Raji (cell line): ENCODE measurements around the gene CCNY.

Experiments
- POLR2A ChIP-seq: IDR thresholded peaks from 2 replicates; pipeline ENCODE4 v1.6.1; 2011; ENCODE audit warnings: low read depth, low read length, control low read depth; ENCODE audit not compliant: insufficient read depth

CCNY gene

DNA sequence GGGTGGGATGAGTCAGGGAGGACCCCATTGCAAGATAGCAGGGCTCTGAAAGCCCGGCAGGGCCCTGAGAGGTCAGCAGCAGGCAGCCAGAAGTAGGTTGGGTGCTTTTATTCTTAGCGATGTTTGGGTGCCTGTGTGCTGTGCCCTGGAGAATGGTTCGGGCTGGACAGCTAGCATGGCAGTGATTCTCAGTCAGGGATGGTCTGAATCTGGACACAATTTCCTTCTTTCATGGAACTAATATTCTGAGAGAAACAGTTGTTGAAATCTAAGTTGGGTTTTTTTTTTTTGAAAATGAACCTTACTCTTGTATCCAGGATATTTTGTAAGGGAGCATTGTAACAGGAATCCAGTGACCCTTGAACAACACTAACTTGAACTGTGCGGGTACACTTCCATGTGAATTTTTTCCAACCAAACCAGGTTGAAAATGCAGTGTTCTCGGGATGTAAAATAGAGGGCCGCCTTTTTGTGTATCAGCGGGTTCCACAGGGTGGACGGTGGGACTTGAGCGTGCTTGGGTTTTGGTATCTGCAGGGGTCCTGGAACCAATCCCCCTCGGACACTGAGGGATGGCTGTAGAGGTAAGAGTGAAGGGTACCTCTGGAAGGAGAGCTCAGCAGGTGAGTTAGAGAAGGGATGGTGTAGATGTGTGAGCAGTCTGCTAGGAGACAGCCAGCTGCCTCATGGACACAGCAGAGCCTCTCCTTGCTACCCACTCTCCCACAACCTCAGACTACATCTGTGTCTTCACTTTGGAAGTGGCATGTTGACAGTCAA is 12.5 kb downstream of the CCNY start:
- no peak for TF ChIP-seq POLR2A

DNA sequence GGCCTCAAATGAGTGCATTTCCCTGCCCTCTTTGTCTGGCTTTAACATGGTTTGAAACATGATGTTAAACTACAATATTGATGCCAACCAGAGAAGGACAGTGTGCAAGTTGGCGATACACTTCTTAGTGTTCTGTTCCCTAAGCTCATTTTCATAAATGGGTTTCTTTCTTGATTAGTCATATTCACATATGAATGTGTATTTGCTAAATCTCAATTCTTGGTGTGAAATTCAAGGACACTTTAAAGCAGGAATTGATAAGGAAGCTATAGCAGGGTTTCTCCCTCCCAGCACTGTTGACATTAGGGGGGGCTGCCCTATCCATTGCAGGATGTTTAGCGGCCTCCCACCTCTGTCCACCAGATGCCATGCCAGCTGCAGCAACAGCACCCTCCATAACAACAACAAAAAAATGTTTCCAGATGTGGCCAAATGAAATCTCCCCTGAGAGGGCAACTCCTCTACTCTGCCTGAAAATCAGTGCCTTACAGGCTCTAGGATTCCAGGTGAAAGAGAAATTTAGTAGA is 13.1 kb downstream of the CCNY start:
- TF ChIP-seq POLR2A = no peak

DNA sequence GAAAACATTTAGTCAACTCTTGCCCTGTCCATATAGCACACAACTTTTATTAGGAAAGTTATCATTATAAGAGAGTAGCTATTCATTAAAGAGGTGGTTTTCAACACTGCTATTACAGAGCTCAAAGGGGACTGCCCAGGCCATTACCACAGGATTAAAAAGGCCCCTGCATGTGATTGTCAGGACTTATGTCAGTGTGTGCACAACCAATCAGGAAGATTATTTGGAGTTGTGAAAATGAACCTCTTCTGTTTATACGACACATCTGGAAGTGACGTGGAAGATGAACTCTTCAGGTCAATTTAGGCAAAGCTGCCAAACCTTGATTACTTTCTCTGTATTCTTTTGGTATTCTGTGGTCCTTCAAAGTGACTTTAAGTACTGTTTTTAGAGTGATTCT is 14.7 kb downstream of the CCNY start:
- no peak for TF ChIP-seq POLR2A

DNA sequence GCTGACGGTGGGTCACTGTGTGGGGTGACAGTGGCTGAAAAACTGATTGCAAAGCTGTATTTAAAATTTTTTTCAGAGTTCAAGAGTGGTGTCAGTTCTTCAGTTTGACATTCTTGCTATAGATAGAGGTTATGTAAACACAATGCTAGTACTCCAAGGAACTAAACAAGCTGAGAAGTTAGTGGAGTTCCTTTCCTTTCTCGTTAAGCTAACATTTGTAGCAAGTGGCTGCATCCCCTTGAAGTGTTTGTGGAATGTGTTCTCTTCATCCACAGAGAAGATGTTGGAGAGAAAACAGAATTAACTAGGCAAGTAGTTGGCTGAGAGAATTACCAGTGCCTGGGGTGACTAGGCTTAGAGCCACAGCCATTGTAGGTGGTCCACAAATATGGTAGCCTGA is 15.8 kb downstream of the CCNY start:
- TF ChIP-seq POLR2A = no peak

DNA sequence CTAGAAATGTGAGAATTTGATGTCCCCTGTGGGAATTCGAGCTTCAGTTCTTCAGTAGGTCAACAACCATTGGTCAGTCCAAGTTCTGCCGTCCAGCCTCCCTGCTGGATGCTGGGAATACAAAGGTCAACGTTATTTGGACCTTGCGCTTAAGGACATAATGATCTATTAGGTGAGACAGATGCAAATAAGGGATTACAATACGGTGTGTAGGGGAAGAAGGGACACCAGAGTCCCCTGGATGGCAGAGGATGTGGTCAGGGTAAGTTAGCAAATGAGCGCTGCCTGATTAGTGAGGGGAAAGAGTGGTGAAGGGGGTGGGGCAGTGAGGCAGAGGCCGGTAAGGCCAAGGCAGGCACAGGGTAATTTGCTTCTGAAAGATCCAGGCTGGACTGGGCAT is 16.2 kb downstream of the CCNY start:
- no peak for TF ChIP-seq POLR2A

DNA sequence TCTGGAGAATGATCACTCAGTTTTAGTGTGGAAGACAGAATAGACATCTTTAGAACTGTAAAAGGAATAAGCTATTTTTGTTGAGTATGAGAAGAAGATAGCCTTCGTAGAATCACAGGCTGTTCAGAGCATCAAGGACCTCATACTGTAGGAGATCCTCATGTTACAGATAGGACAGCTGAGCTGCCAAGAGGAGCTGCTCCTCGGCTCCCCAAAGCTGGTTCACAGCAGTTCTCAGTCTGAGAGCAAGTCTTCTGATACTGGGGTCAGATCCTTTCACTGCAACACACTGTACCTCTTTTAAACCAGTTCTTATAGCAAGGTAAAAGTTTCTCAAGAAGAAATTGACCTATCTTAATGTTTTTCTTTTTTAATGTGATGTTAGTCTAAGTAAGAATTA is 17.1 kb downstream of the CCNY start:
- TF ChIP-seq POLR2A = no peak

DNA sequence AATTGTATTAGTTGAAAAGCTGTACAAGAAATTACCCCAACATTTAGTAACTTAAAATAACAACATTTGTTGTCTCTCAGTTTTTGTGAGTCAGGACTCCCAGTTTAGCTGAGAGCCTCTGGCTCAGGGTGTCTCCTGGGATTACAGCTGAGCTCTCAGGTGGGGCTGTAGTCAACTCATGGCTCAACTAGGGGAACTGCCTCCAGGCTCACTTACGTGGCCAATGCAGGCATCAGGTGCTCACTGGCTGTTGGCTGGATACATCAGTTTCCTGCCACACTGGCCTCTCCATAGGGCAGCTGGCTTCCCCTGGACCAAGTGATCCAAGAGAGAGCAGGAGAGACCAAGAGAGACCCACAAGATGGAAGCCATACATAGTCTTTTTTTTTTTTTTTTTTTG is 17.5 kb downstream of the CCNY start:
- TF ChIP-seq POLR2A = no peak

DNA sequence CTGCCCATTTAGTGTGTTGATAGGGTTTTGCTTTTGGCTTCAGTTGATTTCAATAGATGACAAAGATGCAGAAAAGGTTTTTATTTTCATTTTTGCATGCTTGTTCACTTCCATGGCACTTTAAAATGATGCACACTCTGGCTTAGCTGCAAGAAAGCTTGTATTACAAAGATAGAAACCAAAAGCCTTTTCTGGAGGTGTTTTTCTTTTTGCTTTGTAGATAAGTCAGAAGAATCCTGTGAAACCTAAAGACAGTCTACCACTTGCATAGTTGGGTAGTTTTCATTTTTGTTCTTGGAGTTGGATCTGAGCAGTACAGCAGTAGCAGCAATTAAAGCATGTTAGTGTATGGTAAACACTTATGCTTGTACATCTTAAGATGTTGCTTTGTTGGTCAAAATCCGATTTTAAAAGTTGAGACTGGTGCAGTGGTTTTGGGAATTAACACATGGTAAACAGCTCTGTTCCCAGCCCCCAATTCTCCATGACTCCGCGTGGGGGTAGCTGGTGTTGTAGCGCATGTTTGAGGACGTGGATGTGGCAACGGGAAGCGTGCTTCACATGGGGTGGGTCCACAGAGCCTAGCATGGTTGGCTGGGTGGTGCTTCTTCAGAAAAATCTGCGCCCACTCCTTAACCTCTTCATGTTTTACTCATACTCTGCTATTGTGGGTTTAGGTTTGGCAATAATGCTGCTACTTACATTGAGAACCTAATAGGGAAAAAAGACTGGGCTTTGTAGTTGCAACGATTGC is 19.8 kb downstream of the CCNY start:
- TF ChIP-seq POLR2A = no peak

DNA sequence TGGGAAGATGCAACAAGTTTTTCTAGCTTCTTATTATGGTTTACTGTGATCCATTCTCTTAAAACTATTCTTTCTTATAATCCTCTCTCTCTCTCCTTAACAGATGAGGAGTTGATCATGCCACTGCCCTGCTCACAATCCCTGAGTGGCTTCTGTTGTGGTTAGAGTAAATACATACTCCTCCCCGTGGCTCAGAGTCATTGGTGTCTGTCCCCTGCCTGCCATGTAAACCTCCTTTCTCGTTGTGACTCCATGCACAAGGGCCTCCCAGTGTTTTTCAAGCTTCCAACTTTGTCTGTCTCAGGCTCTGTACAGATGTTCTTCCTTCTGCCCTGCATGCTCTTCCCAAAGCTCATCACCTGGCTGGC is 20.4 kb downstream of the CCNY start:
- no peak for TF ChIP-seq POLR2A

DNA sequence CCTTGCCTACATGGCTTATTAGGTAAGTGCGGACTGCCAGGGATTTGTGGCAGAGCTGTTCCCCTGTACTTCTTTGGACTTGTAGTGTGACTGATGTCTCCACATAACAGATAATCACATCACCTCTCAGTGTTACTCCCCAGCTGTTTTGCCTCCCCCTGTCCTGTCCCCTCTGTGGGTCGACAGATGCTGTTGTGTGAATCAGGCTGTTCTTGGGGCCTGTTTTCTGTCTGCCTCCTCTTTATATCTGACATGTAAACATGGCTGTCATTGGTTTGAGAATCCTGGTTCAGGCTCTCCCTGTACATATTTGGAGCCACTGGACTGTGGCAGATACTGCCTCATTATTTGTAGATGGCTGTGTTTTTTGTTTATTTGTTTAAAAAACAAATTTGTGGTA is 22.7 kb downstream of the CCNY start:
- no peak for TF ChIP-seq POLR2A

DNA sequence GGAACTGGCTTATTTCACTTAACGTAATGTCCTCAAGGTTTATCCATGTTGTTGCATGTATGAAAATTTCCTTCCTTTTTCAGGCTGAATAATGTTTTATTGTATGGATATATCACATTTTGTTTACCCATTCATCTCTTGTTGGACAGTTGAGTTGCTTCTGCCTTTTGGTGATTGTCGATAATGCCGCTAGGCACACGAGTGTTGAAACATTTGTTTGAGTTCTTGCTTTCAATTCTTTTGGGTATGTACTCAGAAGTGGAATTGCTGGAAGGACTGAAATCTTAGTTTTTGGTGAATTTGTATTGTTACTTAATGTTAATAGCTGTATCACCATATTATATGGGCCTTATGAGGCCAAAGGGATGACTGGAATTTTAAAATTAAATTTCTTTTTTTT is 23.6 kb downstream of the CCNY start:
- no peak for TF ChIP-seq POLR2A

DNA sequence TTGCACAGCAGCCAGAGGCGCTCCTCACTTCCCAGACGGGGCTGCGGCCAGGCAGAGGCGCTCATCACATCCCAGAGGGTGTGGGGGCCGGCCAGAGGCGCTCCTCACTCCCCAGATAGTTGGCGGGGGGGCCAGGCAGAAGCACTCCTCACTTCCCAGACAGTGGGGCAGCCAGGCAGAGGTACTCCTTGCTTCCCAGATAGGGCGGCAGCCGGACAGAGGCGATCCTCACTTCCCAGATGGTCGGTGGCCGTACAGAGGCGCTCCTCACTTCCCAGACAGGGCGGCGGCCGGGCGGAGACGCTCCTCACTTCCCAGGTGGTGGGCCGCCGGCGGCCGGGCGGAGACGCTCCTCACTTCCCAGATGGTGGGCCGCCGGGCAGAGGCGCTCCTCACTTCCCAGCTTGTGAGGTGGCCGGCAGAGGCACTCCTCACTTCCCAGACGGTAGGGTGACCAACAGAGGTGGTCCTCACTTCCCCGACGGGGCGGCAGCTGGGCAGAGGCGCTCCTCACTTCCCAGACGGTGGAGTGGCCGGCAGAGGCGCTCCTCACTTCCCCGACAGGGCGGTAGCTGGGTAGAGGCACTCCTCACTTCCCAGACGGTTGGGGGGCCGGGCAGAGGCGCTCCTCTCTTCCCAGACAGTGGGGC is 26.5 kb downstream of the CCNY start:
- no peak for TF ChIP-seq POLR2A

DNA sequence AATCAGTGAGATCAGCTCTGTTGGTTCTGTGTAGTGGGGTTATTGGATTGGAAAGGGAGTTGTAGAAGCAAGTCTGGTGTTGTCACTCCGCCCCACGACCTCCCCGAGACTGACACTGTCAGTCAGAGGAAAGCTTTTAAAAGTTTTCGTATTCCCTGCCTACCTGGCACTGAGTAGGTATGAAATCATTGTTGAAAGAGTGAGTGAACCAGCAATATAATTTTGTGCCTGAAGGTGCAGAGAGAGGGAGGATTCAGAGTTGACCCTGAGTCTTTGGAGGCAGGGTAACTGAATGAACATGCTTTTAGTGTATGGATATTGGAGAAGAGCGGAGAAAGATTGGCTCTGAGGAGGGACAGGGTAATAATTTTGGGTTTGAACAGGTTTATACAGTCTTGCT is 27.3 kb downstream of the CCNY start:
- no peak for TF ChIP-seq POLR2A

DNA sequence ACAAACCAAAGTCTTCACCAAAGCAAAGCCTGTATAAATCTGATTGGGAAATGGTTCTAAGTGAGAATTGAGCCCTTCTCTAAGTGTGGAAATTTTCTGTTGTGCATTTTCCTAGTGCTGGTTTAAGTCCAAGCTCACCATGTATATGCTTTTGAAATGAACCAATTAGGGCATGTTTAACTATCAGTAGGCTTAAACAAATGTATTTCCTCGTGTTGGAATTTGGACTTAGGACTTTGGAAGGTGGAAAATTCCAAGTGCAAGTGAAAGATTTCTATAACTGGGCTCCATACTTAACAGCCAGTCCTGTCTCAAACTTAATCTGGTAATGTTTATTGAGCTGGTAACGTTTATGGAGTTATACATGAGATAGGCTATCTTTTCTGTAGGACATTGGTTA is 28.5 kb downstream of the CCNY start:
- TF ChIP-seq POLR2A = no peak

DNA sequence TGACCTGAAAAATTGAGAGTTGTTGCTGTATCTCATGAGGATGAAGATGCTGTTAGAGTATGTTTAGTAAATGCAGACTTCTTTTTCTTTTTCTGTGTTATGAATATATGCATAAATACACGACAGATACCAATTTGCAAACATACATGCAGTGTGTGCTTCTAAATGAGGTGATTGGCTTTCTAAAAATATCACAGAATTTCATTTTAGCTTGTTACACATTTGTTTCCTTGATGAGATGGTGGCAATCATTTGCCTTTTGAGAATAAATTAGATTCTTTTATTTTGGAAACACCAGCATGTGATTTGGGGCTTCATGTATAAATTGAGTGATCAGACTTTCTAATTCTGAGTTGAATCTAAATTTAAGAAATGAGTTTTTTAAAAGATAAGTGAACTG is 29.7 kb downstream of the CCNY start:
- no peak for TF ChIP-seq POLR2A

DNA sequence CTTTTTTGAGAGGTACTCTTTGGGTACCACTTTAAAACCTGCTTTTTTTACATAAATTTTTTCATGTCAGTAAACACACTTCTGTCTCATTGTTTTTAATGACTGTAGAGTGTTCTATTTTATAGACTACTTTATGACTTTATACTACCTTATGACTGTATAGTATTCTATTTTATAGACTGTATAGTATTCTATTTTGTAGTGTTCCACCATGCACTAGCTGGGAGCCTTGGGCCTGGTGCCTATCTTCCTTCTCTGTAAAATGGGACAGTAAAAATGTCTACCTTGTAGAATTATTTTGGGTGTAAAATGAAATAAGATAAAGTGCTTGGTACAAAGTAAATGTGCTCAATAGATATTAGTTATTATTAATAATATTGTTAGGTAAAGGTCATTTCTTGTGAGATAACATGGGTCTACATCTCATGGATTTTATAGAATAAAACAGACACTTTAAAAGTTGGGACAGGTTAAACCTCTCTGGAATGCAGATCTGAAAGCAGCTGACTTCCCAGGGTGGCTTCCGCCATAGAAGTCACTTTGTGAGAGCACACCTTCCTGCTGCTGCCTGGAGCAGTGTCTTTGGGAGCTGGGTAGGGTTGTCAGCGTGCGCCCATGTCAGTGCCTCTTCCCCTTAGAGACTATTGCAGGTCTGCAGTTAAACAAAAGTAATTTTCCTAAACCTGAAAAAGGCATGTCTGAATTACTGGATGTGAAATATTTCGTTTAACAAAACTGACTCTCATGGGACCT is 31.0 kb downstream of the CCNY start:
- TF ChIP-seq POLR2A = no peak

DNA sequence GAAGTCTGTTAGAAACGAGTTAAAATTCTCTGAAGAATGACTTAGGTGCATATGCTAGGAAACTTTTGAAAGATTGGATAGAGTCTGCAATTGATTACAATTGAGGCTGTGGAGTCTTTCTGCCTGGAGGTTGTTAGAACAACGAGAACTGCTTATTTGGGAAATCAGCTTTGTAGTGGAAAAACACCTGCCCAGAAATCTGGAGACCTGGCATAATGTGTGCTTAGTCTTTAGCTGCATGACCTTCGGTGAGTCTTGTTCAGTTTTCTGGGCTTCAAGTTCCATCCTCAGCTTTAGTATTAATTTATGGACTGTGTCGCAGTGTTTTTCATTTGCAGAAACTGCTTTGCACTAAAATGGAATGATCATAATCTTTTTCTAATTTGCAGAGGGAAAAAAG is 31.7 kb downstream of the CCNY start:
- TF ChIP-seq POLR2A = no peak
